GM21737 (cell line): ENCODE results near the gene KLC4.
"Not testable (repeated sequence)": the region's sequence is repeated elsewhere in the genome, so short reads cannot be mapped to it uniquely, and the experiment has no call there.

Experiments
- ATAC-seq: cut with Tn5 transposase; IDR thresholded peaks from one replicate; pipeline ENCODE4 v1.9.1; 2021; ENCODE audit warnings: mild to moderate bottlenecking, moderate library complexity; ENCODE audit not compliant: unreplicated experiment

KLC4 gene

GRCh38 chr6:43035495-43036194 is 23.8 kb upstream of the KLC4 start:
- ATAC-seq: no peak

DNA sequence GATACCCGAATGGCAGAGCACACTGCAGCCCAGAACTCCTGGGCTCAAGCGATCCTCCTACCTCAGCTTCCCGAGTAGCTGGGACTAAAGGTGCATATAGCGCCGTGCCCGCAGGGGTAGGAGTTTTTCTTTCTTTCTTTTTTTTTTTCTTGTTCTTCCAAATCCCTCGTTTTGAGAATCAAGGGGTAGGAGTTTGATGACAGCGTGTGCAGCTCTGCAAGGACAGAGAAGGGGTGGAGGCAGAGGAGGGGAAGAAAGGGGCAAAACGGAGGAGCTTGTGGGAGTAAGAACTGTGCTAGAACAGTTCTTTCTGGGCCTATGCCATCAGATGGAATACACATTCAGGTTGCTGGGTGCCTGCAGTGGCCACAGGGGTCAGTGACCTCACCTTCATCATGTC is 22.7 kb upstream of the KLC4 start:
- ATAC-seq: no peak

GRCh38 chr6:43037197-43037596 is 22.2 kb upstream of the KLC4 start:
- ATAC-seq: no peak

DNA sequence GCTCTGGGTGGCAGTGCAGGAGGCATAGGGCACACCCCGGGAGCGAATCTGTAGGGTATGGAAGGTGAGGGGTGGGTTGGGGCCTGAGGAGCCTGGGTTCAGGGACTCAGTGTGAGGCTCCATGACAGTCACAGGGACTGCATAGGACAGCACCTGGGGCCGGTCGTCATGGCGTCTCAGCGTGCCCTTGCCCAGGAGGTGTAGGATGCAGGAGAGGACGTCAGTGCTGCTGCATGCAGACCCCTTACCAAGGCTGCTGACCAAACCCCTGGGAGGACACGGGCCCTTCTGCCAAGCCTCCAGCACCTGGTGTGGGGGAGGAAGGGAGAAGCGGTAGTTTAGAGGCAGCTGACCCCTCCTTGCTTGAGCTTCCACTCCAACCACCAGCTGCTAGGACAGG is 21.7 kb upstream of the KLC4 start:
- ATAC-seq: no peak

DNA sequence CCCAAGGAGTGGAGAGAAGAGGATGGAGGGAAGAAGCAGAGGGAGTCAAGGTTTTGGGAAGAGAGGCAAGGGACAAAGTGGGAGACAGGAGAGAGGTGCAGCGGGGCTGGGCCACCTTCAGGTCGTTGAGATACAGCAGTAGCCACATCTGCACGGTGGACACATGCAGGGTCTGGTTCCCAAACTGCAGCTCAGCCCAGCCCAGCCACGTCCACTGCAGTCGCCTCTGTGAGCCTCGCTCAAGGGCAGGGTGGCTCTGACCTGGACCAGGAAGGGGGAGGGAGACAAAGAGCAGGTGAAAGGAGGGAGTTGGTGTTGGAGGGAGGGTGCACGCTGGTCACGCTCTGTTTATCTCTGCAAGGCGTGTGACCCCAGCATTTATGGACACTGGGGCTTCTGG is 20.7 kb upstream of the KLC4 start:
- no peak for ATAC-seq

- no peak for ATAC-seq
Observed at GRCh38 chr6:43040542-43041257, 18.7 kb upstream of the KLC4 start.

DNA sequence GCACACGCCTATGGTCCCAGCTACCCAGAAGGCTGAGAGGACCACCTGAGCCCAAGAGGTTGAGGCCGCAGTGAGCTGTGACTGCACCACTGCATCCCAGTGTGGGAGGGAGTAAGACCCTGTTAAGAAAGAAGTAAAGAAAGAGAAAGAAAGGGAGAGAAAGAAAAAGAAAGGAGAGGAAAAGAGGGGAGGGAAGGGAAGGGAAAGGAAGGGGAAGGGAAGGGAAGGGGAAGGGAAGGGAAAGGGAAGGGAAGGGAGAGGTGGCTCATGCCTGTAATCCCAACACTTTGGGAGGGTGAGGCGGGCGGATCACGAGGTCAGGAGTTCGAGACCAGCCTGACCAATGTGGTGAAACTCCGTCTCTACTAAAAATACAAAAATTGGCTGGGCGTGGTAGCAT is 18.0 kb upstream of the KLC4 start:
- ATAC-seq: not testable (repeated sequence)

- no peak for ATAC-seq
Observed at GRCh38 chr6:43043310-43043709, 16.1 kb upstream of the KLC4 start.

DNA sequence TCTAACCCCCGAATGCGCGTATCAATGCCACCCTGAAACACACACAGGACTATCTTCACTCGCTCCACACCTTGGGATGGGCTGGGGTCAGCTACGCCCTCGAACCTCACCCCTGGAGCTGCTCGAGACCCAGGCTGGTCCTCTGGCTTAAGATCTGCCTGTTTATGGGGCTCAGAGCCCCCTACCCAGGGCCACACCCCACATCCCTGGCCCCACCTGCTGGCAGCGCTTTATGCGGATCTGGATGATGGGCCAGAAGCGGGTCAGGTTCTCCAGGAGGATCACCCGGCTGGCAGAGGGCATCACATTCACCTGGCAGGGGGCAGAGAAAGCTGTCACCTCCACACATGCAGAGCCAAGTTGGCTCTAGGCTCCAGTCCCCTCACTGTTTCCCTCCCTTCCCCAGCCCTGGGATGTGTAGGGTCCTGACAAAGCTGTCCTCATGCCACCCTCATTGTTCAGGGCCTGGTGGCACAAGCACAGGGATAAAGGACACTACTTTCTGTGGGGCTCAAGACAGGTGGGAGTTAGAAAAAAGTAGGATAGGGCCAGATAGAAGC is 14.0 kb upstream of the KLC4 start:
- ATAC-seq: no peak

DNA sequence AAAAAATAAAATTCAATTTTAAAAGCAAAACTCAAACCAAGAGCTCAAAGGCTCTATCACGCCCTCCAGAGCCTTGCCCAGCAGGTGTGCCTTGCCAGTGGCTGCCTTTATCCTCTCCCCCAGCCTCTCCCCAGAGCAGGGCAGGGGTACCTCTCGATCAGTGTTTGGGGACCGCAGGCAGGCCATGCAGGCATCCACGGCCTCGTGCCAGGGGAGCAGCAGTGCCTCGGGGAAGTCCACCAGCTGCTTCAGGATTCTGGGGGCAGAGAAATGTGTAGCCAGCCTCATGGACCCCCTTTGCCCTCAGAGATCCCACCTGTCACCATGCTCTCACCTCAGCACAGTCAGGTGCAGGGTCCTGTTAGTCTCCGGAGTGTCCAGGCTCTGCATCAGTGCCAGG is 11.4 kb upstream of the KLC4 start:
- no peak for ATAC-seq

DNA sequence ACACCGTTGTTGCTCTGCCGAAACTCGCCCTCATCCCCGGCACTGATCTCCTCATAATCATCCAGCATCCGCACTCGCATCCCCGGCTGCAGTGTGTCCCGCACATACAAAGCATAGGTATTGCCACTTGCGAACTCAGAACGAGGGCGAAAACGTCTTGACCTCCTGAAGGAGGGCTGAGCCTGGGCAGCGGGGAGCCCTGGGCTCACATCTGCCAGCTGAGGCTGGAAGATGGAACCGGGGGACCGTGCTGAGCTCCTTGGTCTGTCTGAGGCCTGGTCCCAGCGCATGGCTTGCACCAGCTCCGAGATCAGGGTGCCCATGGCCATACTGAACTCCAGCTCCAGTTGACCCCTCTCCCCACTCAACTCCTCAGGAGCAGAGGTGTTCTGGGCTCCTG is 8.4 kb upstream of the KLC4 start:
- no peak for ATAC-seq

DNA sequence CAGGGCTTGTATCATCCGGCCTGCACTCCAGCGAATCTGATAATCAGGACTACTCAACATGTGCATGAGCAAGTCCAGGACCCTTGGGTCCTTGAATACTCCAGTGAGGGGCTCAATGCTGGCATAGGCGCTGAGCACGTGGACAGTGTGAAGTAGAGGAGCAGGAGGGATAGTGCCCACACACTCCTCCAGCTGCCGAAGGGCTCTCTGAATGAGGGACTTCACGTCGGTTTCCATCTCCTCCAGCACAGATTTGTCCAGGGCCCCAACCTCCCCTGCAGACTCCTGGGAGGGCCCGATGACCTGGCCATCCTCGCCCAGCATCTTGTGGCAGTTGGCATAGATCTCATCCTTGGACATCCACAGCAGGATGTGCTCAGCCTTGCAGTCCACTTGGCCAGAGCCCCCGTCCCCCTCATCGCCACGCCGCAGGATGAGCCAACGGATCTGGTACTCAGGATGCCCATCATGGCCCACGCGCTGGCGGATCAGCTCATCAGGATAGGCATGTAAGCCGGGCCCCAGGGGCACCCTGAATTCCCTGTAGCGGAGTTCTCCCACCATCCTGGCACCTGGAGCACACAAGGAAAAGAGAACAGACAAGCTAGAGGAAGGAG is 7.1 kb upstream of the KLC4 start:
- ATAC-seq: no peak

DNA sequence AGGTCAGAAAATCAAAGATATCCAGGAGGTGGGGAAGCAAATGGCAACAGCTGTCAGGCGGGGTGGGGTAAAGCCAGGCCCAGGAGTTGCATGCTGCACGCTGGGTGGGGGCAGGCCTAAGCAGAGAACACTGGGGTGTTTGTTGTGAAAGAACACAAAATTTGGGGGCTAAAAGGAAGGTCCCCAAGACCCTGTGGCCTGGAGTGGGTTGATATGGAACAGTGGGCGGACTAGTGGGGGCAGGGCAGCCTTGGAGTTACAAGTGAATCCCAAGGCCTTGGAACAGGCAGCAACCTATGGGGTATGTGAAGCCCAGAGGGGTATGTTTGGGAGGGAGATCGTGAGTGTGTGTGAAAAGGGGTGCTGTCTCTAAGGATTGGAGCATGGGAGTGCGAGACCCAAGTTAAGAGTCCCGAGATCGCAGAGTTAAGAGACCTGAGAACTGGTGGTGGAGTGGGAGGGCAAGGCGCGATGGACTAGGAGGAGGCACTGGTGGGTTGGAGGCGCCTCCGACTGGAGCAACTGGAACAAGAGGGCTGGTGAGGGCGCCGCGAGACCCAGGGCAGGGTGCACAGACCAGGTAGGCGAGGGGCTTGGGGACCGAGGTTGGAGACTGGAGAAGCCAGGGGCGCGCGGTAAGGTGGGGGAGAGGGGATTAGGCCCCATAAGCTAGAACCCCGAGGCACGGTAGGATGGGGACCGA is 6.4 kb upstream of the KLC4 start:
- ATAC-seq: peak; percentile 12

GRCh38 chr6:43053545-43054205 is 5.8 kb upstream of the KLC4 start, which contains the start of gene CUL7:
Gene CUL7, minus strand, starts transcription at chr6:43053851. Its CDS starts 1,063 bp downstream, at chr6:43052788.
- ATAC-seq: peak; percentile 71

GRCh38 chr6:43054206-43054943 is 5.1 kb upstream of the KLC4 start:
- no peak for ATAC-seq

DNA sequence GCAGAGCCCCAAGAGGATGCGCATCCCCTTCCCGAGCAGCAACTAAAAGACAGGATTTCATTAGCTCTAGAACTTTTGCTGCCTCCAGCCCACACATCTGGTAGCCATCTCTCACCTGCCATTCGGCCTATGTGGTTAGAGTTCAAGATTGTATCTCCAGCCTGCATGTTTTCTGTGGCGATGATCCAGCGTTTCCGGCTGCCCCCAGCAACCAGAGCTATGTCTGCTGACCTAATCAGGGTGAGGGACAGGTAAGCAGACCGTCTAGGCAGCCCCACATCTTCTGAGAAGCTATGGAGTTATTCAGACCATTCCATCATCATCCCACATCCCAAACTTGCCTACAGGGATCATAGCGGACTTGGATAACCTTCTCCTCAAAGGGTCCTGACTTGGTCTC is 3.5 kb upstream of the KLC4 start:
- ATAC-seq: no peak

- no peak for ATAC-seq
Observed at GRCh38 chr6:43058531-43058930, 900 bp upstream of the KLC4 start.

GRCh38 chr6:43060034-43060754 is 763 bp downstream of the KLC4 start:
- no peak for ATAC-seq
